ENCODE data around the gene CEP192.
"Not testable (repeated sequence)": the region's sequence is repeated elsewhere in the genome, so short reads cannot be mapped to it uniquely, and the experiment has no call there.

CEP192 gene

GRCh38 chr18:12968115-12968514, 23.0 kb upstream of the CEP192 start:
- Mint-ChIP-seq H3K4me1 (ENCODE audit: low read depth in 2 of 2) (peaks cover 3 to 4% of the 10 kb centered on the region in 2 donors), H3K27me3 (no peaks in the 10 kb centered on the region), H3K36me3 (ENCODE audit: insufficient read depth) (peaks cover 50% of the 10 kb centered on the region), H3K27ac (no peak overlapping the region), H3K9me3 (no peaks in the 10 kb centered on the region), H3K4me3 (no peak overlapping the region)
- DNase-seq (no peak), ATAC-seq (replicated peaks) (no peak)

- DNase-seq (no peak), ATAC-seq (replicated peaks) (no peak)
- Mint-ChIP-seq H3K27ac (no peak overlapping the region), H3K27me3 (no peaks in the 10 kb centered on the region), H3K36me3 (ENCODE audit: insufficient read depth) (peaks cover 51% of the 10 kb centered on the region), H3K4me3 (no peak overlapping the region), H3K9me3 (no peaks in the 10 kb centered on the region), H3K4me1 (ENCODE audit: low read depth in 2 of 2) (peaks cover 3 to 4% of the 10 kb centered on the region in 2 donors)
Measured at GRCh38 chr18:12968619-12969018, 22.5 kb upstream of the CEP192 start.

DNA sequence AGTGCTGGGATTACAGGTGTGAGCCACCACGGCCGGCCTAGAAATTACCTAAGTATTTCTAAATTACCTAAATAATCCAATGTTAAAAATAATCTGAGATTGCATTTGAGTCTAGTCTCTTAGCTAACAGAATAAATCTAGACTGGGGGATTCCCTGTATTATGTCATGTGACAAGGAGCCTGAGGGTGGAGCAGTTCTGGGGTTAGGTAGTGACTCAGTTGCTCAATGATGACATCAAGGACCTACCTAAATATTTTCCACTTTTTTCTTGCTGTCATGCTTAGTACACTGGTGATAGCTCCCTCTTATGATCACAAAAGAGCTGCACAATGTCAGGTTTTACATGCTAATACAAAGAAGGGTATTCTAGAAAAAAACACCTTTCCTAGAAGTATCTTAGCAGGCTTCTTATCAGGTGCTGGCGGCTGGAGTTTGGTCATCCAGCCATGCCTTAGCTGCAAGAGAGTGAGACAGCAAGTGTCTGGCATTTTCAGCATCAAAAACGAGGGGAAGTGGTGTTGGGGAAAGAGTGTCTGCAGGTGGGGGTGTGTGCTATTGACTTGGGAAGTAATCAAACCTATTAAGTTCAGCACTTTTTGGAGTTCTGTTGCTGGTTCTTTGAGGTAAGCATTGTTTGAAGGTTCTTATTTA, 17.5 kb upstream of the CEP192 start:
- no peak overlapping the region for H3K4me3 Mint-ChIP-seq
- H3K9me3 Mint-ChIP-seq, result no peaks in the 10 kb centered on the region
- DNase-seq (no peak), ATAC-seq (replicated peaks) (no peak)
- no peaks in the 10 kb centered on the region for H3K27me3 Mint-ChIP-seq
- H3K4me1 Mint-ChIP-seq (ENCODE audit: low read depth in 2 of 2), result peaks cover 0 to 3% of the 10 kb centered on the region in 2 donors
- peaks cover 19% of the 10 kb centered on the region for H3K36me3 Mint-ChIP-seq (ENCODE audit: insufficient read depth)
- no peak overlapping the region for H3K27ac Mint-ChIP-seq

DNA sequence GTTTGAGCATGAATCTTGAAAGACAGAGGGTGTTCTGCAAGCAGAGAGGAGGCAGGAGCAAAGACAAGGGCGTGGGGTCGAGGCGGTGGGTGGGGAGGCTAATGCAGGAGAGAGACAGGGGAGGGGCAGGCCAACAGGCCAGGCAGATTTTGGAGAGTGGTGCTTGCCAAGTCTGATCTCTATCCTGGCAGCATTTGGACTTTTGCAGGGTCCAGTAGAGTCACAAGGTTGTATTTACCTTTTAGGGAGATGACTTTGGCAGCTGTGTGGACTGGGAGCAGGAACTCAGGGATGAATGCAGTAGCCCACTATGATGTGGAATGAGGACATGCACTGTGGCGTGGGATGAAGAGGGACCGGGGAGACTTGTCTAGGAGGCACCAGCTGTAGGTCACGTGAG, 15.7 kb upstream of the CEP192 start:
- H3K36me3 Mint-ChIP-seq (ENCODE audit: insufficient read depth), result peaks cover 18% of the 10 kb centered on the region
- peak overlapping the region; percentile 22 to 25 for H3K27ac Mint-ChIP-seq
- no peak for ATAC-seq (replicated peaks)
- H3K27me3 Mint-ChIP-seq, result no peaks in the 10 kb centered on the region
- DNase-seq, result no peak
- H3K4me1 Mint-ChIP-seq (ENCODE audit: low read depth in 2 of 2), result no peaks in the 10 kb centered on the region
- no peaks in the 10 kb centered on the region for H3K9me3 Mint-ChIP-seq
- no peak overlapping the region for H3K4me3 Mint-ChIP-seq

- no peaks in the 10 kb centered on the region for H3K9me3 Mint-ChIP-seq
- DNase-seq (no peak), ATAC-seq (replicated peaks) (no peak)
- no peak overlapping the region for H3K4me3 Mint-ChIP-seq
- peaks cover 15% of the 10 kb centered on the region for H3K36me3 Mint-ChIP-seq (ENCODE audit: insufficient read depth)
- H3K27ac Mint-ChIP-seq, result no peak overlapping the region
- H3K4me1 Mint-ChIP-seq (ENCODE audit: low read depth in 2 of 2), result no peaks in the 10 kb centered on the region
- no peaks in the 10 kb centered on the region for H3K27me3 Mint-ChIP-seq
Measured at GRCh38 chr18:12976305-12976704, 14.9 kb upstream of the CEP192 start.

DNA sequence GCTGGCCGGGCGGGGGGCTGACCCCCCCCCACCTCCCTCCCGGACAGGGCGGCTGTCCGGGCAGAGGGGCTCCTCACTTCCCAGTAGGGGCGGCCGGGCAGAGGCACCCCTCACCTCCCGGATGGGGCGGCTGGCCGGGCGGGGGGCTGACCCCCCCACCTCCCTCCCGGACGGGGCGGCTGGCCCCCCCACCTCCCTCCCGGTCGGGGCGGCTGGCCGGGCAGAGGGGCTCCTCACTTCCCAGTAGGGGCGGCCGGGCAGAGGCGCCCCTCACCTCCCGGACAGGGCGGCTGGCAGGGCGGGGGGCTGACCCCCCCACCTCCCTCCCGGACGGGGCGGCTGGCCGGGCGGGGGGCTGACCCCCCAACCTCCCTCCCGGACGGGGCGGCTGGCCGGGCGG, 11.1 kb upstream of the CEP192 start:
- not testable (repeated sequence) for H3K36me3 Mint-ChIP-seq (ENCODE audit: insufficient read depth); ATAC-seq (replicated peaks); H3K4me1 Mint-ChIP-seq (ENCODE audit: low read depth in 2 of 2); H3K4me3 Mint-ChIP-seq; H3K27me3 Mint-ChIP-seq; DNase-seq; H3K9me3 Mint-ChIP-seq; H3K27ac Mint-ChIP-seq

GRCh38 chr18:12989397-12990122, 1.6 kb upstream of the CEP192 start:
- Mint-ChIP-seq H3K9me3 (no peaks in the 10 kb centered on the region), H3K4me3 (peak overlapping the region; percentile 75 to 98), H3K36me3 (ENCODE audit: insufficient read depth) (peaks cover 25% of the 10 kb centered on the region), H3K27me3 (no peaks in the 10 kb centered on the region), H3K27ac (peak overlapping the region; percentile 80 to 93), H3K4me1 (ENCODE audit: low read depth in 2 of 2) (peaks cover 21 to 31% of the 10 kb centered on the region in 2 donors)
- DNase-seq, result no peak
- no peak for ATAC-seq (replicated peaks)

DNA sequence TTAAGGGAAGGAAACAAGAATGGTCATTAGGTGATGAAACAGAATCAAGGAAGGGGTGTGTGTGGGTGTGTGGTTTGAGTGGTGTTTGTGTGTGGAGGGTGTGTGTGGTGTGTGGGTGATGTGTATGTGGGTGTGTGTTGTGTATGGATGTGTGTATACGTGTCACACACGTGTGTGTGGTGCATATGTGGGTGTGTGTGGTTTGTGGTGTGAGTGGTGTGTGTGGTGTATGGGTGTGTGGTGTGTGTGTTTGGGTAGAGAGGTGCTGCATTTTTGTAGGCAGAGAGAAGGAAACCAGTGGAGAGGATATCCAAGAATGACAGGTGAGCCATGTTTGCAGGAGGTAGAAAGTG, 1.1 kb upstream of the CEP192 start:
- peaks cover 21 to 31% of the 10 kb centered on the region in 2 donors for H3K4me1 Mint-ChIP-seq (ENCODE audit: low read depth in 2 of 2)
- DNase-seq (peak; percentile 32 to 39 (median 32)), ATAC-seq (replicated peaks) (peak; percentile 33)
- H3K27me3 Mint-ChIP-seq, result no peaks in the 10 kb centered on the region
- H3K27ac Mint-ChIP-seq, result peak overlapping the region; percentile 80 to 93
- H3K9me3 Mint-ChIP-seq, result no peaks in the 10 kb centered on the region
- H3K4me3 Mint-ChIP-seq, result peak overlapping the region; percentile 75 to 98
- peaks cover 25% of the 10 kb centered on the region for H3K36me3 Mint-ChIP-seq (ENCODE audit: insufficient read depth)

DNA sequence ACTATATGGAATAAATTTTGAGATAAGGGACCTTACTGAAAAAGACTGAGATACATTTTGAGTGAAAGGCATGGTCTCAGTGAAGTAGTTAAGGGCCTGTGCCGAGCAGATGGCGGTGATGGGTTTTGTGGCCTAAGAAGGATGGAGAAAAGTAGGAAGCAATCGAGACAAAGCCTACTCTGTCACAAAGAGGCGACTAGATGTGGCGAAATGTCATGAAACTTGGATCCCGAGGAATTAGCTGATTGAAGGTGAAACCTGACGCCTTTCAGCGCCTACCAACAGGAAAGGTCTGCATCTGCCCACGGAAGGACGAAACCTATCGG, 558 bp upstream of the CEP192 start:
- ATAC-seq (replicated peaks) (no peak), DNase-seq (no peak)
- Mint-ChIP-seq H3K4me3 (peak overlapping the region; percentile 75 to 98), H3K27ac (peak overlapping the region; percentile 80 to 93), H3K36me3 (ENCODE audit: insufficient read depth) (peaks cover 25% of the 10 kb centered on the region), H3K27me3 (no peaks in the 10 kb centered on the region), H3K4me1 (ENCODE audit: low read depth in 2 of 2) (peaks cover 21 to 31% of the 10 kb centered on the region in 2 donors), H3K9me3 (no peaks in the 10 kb centered on the region)

DNA sequence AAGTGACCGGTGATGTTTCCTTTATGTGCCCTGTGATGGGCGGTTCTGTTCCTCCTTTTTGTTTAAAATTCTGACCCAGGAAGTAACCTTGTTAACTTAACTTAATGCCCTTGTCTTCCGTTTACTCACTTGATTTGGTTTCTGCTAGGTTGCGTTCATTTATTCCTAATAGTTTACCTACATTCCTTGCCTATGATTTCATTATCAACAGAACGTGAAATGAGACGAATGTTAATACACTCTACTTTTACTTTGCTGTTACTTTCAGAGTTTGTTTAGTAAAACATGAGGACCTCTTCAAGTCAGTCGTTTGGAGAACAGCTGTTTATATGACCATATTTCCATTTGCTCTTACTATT, 638 bp downstream of the CEP192 start:
- H3K4me3 Mint-ChIP-seq, result peak overlapping the region; percentile 75 to 98
- H3K27me3 Mint-ChIP-seq, result no peaks in the 10 kb centered on the region
- H3K27ac Mint-ChIP-seq, result peak overlapping the region; percentile 80 to 93
- DNase-seq (no peak), ATAC-seq (replicated peaks) (no peak)
- peaks cover 21 to 31% of the 10 kb centered on the region in 2 donors for H3K4me1 Mint-ChIP-seq (ENCODE audit: low read depth in 2 of 2)
- no peaks in the 10 kb centered on the region for H3K9me3 Mint-ChIP-seq
- peaks cover 25% of the 10 kb centered on the region for H3K36me3 Mint-ChIP-seq (ENCODE audit: insufficient read depth)

- Mint-ChIP-seq H3K27ac (no peak overlapping the region), H3K9me3 (no peaks in the 10 kb centered on the region), H3K4me3 (no peak overlapping the region), H3K36me3 (ENCODE audit: insufficient read depth) (peaks cover 25% of the 10 kb centered on the region), H3K27me3 (no peaks in the 10 kb centered on the region), H3K4me1 (ENCODE audit: low read depth in 2 of 2) (peaks cover 25 to 38% of the 10 kb centered on the region in 2 donors)
- DNase-seq, result no peak
- no peak for ATAC-seq (replicated peaks)
Measured at GRCh38 chr18:12993439-12993838, 2.3 kb downstream of the CEP192 start.

GRCh38 chr18:12995424-12995823, 4.3 kb downstream of the CEP192 start:
- no peak for DNase-seq
- Mint-ChIP-seq H3K36me3 (ENCODE audit: insufficient read depth) (peaks cover 25% of the 10 kb centered on the region), H3K27me3 (no peaks in the 10 kb centered on the region), H3K9me3 (no peaks in the 10 kb centered on the region), H3K27ac (no peak overlapping the region), H3K4me3 (no peak overlapping the region), H3K4me1 (ENCODE audit: low read depth in 2 of 2) (peaks cover 23 to 37% of the 10 kb centered on the region in 2 donors)
- ATAC-seq (replicated peaks), result no peak

DNA sequence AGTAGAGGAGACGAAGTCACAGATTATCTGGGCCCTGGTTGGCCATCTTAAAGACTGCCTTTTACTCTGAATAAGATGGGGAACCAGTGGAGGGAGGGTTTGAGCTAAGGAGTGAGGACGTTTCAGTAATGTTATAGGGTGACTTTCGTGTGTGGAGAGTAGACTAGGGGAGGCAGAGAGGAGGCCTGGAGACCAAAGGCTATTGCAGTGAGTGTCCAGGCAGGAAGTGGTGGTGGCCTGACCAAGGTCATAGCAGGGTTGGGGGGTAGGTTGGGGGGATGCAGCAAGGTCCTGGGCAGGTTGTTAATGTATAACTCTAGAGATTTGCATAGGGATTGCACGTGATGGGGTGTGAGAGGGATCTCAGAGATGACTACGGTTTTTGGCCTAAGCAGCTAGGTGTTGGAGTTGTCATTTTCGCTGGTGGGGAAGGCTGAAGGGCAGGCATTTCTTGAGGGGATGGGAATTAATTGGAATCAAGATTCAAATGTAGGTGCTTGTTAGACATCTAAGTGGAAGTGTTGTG, 4.9 kb downstream of the CEP192 start:
- H3K27ac Mint-ChIP-seq, result no peak overlapping the region
- no peaks in the 10 kb centered on the region for H3K27me3 Mint-ChIP-seq
- H3K36me3 Mint-ChIP-seq (ENCODE audit: insufficient read depth), result peaks cover 24% of the 10 kb centered on the region
- H3K4me1 Mint-ChIP-seq (ENCODE audit: low read depth in 2 of 2), result peaks cover 21 to 31% of the 10 kb centered on the region in 2 donors
- H3K9me3 Mint-ChIP-seq, result no peaks in the 10 kb centered on the region
- H3K4me3 Mint-ChIP-seq, result no peak overlapping the region
- ATAC-seq (replicated peaks) (no peak), DNase-seq (no peak)

DNA sequence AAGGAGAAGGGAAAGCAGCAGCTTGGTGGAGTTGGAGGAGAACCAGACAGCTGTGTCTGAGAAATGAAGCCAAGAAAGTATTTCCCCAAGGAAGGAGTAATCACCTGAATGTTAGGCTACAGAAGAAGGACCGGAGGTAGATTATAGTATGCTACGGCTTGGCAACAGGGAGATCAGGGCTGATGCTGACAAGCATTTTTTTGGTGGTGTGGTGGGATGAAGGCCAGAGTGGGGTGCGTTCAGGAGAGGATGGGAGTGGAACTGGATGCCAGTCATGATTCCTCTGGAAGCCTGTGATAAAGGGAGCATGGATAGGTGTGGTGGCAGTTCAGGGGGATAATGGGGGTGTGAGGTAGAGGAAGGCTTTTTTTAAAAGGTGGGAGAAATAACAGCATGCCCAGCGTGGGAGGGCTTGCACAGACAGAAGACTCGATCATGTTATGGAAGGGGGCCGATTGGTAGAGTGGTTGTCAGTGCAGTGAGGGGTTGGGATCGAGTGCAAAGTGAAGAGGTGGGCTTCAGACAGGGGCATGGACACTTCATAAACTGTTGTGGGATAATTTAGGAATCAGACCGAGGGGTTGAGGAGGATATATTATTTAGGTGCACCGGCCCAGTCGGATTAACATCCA, 5.6 kb downstream of the CEP192 start:
- peaks cover 25% of the 10 kb centered on the region for H3K36me3 Mint-ChIP-seq (ENCODE audit: insufficient read depth)
- H3K4me3 Mint-ChIP-seq, result no peak overlapping the region
- H3K4me1 Mint-ChIP-seq (ENCODE audit: low read depth in 2 of 2), result peaks cover 19 to 29% of the 10 kb centered on the region in 2 donors
- ATAC-seq (replicated peaks) (no peak), DNase-seq (no peak)
- H3K9me3 Mint-ChIP-seq, result no peaks in the 10 kb centered on the region
- H3K27me3 Mint-ChIP-seq, result no peaks in the 10 kb centered on the region
- no peak overlapping the region for H3K27ac Mint-ChIP-seq

All from effector memory CD8-positive, alpha-beta T cell (primary cell).